H9 (cell line): ENCODE measurements around the gene USP34. TPM values are rescaled to one million over a fixed set of nuclear protein-coding genes. Genes with fewer than 3 reads are reported as not detected.
A peak's percentile ranks its signal among the peaks of the same experiment; 100 is the strongest.
"Not testable (repeated sequence)": the region's sequence is repeated elsewhere in the genome, so short reads cannot be mapped to it uniquely, and the experiment has no call there.

ENCODE experiments used
- DNase-seq: peaks from one replicate; pipeline ENCODE4 v3.0.0-alpha.2; 2017
- H2AFZ ChIP-seq: one replicate; pipeline ENCODE4 v1.6.1; 2013; ENCODE audit warnings: mild to moderate bottlenecking, low read length, control low read depth, moderate library complexity
- H2AK5ac ChIP-seq: 2 replicates; pipeline ENCODE4 v1.6.1; 2013; ENCODE audit warnings: low read length, control low read depth, mixed read lengths; ENCODE audit not compliant: insufficient read length
- H2BK120ac ChIP-seq: one replicate; pipeline ENCODE4 v1.6.1; 2013; ENCODE audit warnings: low read depth, mild to moderate bottlenecking, low read length, control low read depth, inconsistent platforms; ENCODE audit not compliant: poor library complexity, severe bottlenecking
- H2BK12ac ChIP-seq: 2 replicates; pipeline ENCODE4 v1.6.1; 2013; ENCODE audit warnings: low read length, control low read depth, mixed read lengths, low read depth; ENCODE audit not compliant: insufficient read length
- H2BK15ac ChIP-seq: 2 replicates; pipeline ENCODE4 v1.6.1; 2013; ENCODE audit warnings: low read depth, low read length, control low read depth
- H2BK20ac ChIP-seq: one replicate; pipeline ENCODE4 v1.6.1; 2013; ENCODE audit warnings: low read depth, mild to moderate bottlenecking, low read length, control low read depth, inconsistent platforms; ENCODE audit not compliant: poor library complexity, severe bottlenecking
- H2BK5ac ChIP-seq: 2 replicates; pipeline ENCODE4 v1.6.1; 2013; ENCODE audit warnings: low read length, control low read depth, mixed read lengths; ENCODE audit not compliant: insufficient read length
- H3K14ac ChIP-seq: 2 replicates; pipeline ENCODE4 v1.6.1; 2013; ENCODE audit warnings: low read length, control low read depth; ENCODE audit not compliant: insufficient read depth
- H3K18ac ChIP-seq: 2 replicates; pipeline ENCODE4 v1.6.1; 2013; ENCODE audit warnings: low read depth, mild to moderate bottlenecking, mixed read lengths, low read length, control low read depth; ENCODE audit not compliant: insufficient read length
- H3K23ac ChIP-seq: 2 replicates; pipeline ENCODE4 v1.6.1; 2013; ENCODE audit warnings: low read length, control low read depth, mixed read lengths, low read depth; ENCODE audit not compliant: insufficient read length
- H3K23me2 ChIP-seq: 2 replicates; pipeline ENCODE4 v1.6.1; 2013; ENCODE audit warnings: low read depth, mild to moderate bottlenecking, mixed read lengths, low read length, control low read depth; ENCODE audit not compliant: insufficient read length, poor library complexity, severe bottlenecking
- H3K27ac ChIP-seq: 2 replicates; pipeline ENCODE4 v1.5.1; 2013; ENCODE audit warnings: low read length, control low read depth, mixed read lengths, low read depth; ENCODE audit not compliant: insufficient read length
- H3K27me3 ChIP-seq: 2 replicates; pipeline ENCODE4 v1.6.1; 2013; ENCODE audit warnings: low read length, control low read depth, inconsistent platforms; ENCODE audit not compliant: insufficient read depth
- H3K4ac ChIP-seq: 2 replicates; pipeline ENCODE4 v1.6.1; 2013; ENCODE audit warnings: low read depth, mild to moderate bottlenecking, control low read depth, inconsistent platforms, low read length, moderate library complexity
- H3K4me1 ChIP-seq: 2 replicates; pipeline ENCODE4 v1.6.1; 2013; ENCODE audit warnings: low read length, control low read depth, inconsistent platforms; ENCODE audit not compliant: insufficient read depth
- H3K4me2 ChIP-seq: 2 replicates; pipeline ENCODE4 v1.6.1; 2013; ENCODE audit warnings: low read length, control low read depth, mixed read lengths; ENCODE audit not compliant: insufficient read length, insufficient read depth
- H3K56ac ChIP-seq: 2 replicates; pipeline ENCODE4 v1.6.1; 2013; ENCODE audit warnings: low read depth, mild to moderate bottlenecking, mixed read lengths, low read length, control low read depth; ENCODE audit not compliant: insufficient read length
- H3K79me1 ChIP-seq: 2 replicates; pipeline ENCODE4 v1.6.1; 2013; ENCODE audit warnings: low read depth, mild to moderate bottlenecking, moderate library complexity, low read length, control low read depth, inconsistent platforms; ENCODE audit not compliant: insufficient read depth, poor library complexity, severe bottlenecking
- H3K79me2 ChIP-seq: 2 replicates; pipeline ENCODE4 v1.6.1; 2013; ENCODE audit warnings: low read length, control low read depth, inconsistent platforms; ENCODE audit not compliant: insufficient read depth
- H3K9ac ChIP-seq: 2 replicates; pipeline ENCODE4 v1.6.1; 2013; ENCODE audit warnings: low read length, control low read depth, mixed read lengths; ENCODE audit not compliant: insufficient read length; ENCODE audit errors: extremely low read depth
- H3K9me3 ChIP-seq: one replicate; pipeline ENCODE4 v1.6.1; 2013; ENCODE audit warnings: low read depth, low read length, inconsistent platforms; ENCODE audit not compliant: control insufficient read depth
- H3T11ph ChIP-seq: one replicate; pipeline ENCODE4 v1.6.1; 2013; ENCODE audit warnings: mild to moderate bottlenecking, low read length, control low read depth, inconsistent platforms
- H4K20me1 ChIP-seq: one replicate; pipeline ENCODE4 v1.6.1; 2013; ENCODE audit not compliant: control insufficient read depth, insufficient read length, insufficient read depth
- H4K5ac ChIP-seq: 2 replicates; pipeline ENCODE4 v1.6.1; 2013; ENCODE audit warnings: low read depth, mild to moderate bottlenecking, mixed read lengths, low read length, control low read depth; ENCODE audit not compliant: insufficient read length
- H4K8ac ChIP-seq: replicated peaks from 2 replicates; pipeline ENCODE4 v1.6.1; 2013; ENCODE audit warnings: low read length, control low read depth, mixed read lengths, low read depth; ENCODE audit not compliant: insufficient read length
- H4K91ac ChIP-seq: 2 replicates; pipeline ENCODE4 v1.6.1; 2013; ENCODE audit warnings: low read depth, mild to moderate bottlenecking, moderate library complexity, mixed read lengths, low read length, control low read depth; ENCODE audit not compliant: insufficient read length
- H3K27ac Mint-ChIP-seq, 3 experiments: 2 replicates in 2 of 3; 3 replicates in 1 of 3; pipeline ENCODE4 v1.8.0; 2020 to 2021; ENCODE audit warnings: mixed read lengths in 3 of 3, mild to moderate bottlenecking in 1 of 3, moderate library complexity in 1 of 3
- H3K27me3 Mint-ChIP-seq: 2 replicates; pipeline ENCODE4 v1.8.0; 2021; ENCODE audit warnings: low read depth, mild to moderate bottlenecking, moderate library complexity, mixed read lengths
- H3K36me3 Mint-ChIP-seq, 3 experiments: 2 replicates in 2 of 3; 3 replicates in 1 of 3; pipeline ENCODE4 v1.8.0; 2020 to 2021; ENCODE audit warnings: low read depth in 3 of 3, mixed read lengths in 3 of 3; ENCODE audit not compliant: insufficient read depth in 1 of 3
- H3K4me1 Mint-ChIP-seq, 2 experiments: 2 replicates each; pipeline ENCODE4 v1.8.0; 2020; ENCODE audit warnings: mixed read lengths in 2 of 2
- H3K4me3 Mint-ChIP-seq, 2 experiments: 2 replicates in 1 of 2; 3 replicates in 1 of 2; pipeline ENCODE4 v1.8.0; 2020 to 2021; ENCODE audit warnings: mild to moderate bottlenecking in 2 of 2, mixed read lengths in 2 of 2, moderate library complexity in 1 of 2
- H3K9me3 Mint-ChIP-seq, 2 experiments: 2 replicates in 1 of 2; 3 replicates in 1 of 2; pipeline ENCODE4 v1.8.0; 2020; ENCODE audit warnings: mild to moderate bottlenecking in 2 of 2, mixed read lengths in 2 of 2, moderate library complexity in 1 of 2
- WGBS: extraction: QIAGEN DNeasy Blood & Tissue Kit; methylation state at CpG from one replicate; pipeline ENCODE4 v1.1.7; 2013; ENCODE audit warnings: missing lambda C conversion rate, low lambda C conversion rate, mixed read lengths; ENCODE audit not compliant: insufficient read length; ENCODE audit errors: extremely low coverage; 5-methylcytosine and 5-hydroxymethylcytosine counted together
- total RNA-seq: library from RNA; stranded (reverse); gene quantifications from 2 replicates; pipeline ENCODE4 v1.2.1, GENCODE V29; 2021
- TF ChIP-seq, protein P1 (sequence below): fragments of 200-600 bp; sonication (generic); conservative IDR thresholded peaks from 3 replicates; pipeline ENCODE4 v1.8.0; 2021; ENCODE audit warnings: antibody characterized with exemption, mild to moderate bottlenecking

Gene USP34
- total RNA-seq, 1 experiment from 2014 or later: 93.9 TPM

DNA sequence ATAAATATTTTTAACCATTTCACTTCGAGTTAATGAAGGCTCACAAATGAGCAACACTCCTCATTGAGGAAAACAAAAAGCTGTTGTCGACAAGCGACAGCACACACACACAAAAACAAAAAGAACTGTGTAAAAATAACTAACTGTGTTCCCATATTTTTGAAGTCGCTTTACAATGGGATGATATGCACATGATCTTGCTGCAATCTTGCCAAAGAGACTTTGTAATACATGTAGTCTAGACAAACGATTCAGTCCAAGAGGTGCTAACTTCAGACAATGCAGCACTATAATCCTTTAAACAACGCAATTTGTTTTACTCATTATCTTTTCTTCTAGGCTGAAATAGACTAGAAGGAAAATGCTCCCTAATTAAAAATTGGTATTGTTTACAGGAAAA lies 7.2 kb upstream of the USP34 start:
- Histone ChIP-seq H4K20me1 (no peaks in the 10 kb centered on the region), H3K4ac (no peak overlapping the region), H4K8ac (no peak overlapping the region), H2BK12ac (no peak overlapping the region), H2BK5ac (no peak overlapping the region), H3K4me1 (no peaks in the 10 kb centered on the region), H3K23ac (no peak overlapping the region), H3K9me3 (no peaks in the 10 kb centered on the region), H3K9ac (no peak overlapping the region), H3K56ac (no peak overlapping the region), H3T11ph (no peak overlapping the region), H2AK5ac (no peak overlapping the region), H3K27me3 (no peaks in the 10 kb centered on the region), H3K14ac (no peak overlapping the region), H4K5ac (no peak overlapping the region), H2BK15ac (no peak overlapping the region), H3K4me2 (no peak overlapping the region), H3K27ac (no peak overlapping the region), H3K79me1 (no peaks in the 10 kb centered on the region), H3K18ac (no peak overlapping the region), H3K23me2 (no peaks in the 10 kb centered on the region), H4K91ac (no peak overlapping the region), H2AFZ (no peak overlapping the region), H2BK20ac (no peak overlapping the region), H2BK120ac (no peak overlapping the region), H3K79me2 (no peaks in the 10 kb centered on the region)
- no peak overlapping the region for H3K4me3 Mint-ChIP-seq
- no CpG with 5 or more reads among the region's 6 CpGs for WGBS
- H3K4me1 Mint-ChIP-seq: 0 out of 4 replicates have a peak, but pooled peaks cover 4 to 5% of the 10 kb centered on the region in 2 experiments
- H3K36me3 Mint-ChIP-seq: peaks cover 39 to 71% (median 68%) of the 10 kb centered on the region in 3 experiments
- H3K27ac Mint-ChIP-seq: peak overlapping the region in 1 of 3 experiments; percentile 89; a peak in 1 of 7 replicates
- TF ChIP-seq, protein P1, sequence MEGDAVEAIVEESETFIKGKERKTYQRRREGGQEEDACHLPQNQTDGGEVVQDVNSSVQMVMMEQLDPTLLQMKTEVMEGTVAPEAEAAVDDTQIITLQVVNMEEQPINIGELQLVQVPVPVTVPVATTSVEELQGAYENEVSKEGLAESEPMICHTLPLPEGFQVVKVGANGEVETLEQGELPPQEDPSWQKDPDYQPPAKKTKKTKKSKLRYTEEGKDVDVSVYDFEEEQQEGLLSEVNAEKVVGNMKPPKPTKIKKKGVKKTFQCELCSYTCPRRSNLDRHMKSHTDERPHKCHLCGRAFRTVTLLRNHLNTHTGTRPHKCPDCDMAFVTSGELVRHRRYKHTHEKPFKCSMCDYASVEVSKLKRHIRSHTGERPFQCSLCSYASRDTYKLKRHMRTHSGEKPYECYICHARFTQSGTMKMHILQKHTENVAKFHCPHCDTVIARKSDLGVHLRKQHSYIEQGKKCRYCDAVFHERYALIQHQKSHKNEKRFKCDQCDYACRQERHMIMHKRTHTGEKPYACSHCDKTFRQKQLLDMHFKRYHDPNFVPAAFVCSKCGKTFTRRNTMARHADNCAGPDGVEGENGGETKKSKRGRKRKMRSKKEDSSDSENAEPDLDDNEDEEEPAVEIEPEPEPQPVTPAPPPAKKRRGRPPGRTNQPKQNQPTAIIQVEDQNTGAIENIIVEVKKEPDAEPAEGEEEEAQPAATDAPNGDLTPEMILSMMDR: no peak
- H3K27me3 Mint-ChIP-seq: no peaks in the 10 kb centered on the region; the same call in 1 of the 2 replicates
- H3K9me3 Mint-ChIP-seq: no peaks in the 10 kb centered on the region; a peak in 1 of 5 replicates
- DNase-seq: no peak

DNA sequence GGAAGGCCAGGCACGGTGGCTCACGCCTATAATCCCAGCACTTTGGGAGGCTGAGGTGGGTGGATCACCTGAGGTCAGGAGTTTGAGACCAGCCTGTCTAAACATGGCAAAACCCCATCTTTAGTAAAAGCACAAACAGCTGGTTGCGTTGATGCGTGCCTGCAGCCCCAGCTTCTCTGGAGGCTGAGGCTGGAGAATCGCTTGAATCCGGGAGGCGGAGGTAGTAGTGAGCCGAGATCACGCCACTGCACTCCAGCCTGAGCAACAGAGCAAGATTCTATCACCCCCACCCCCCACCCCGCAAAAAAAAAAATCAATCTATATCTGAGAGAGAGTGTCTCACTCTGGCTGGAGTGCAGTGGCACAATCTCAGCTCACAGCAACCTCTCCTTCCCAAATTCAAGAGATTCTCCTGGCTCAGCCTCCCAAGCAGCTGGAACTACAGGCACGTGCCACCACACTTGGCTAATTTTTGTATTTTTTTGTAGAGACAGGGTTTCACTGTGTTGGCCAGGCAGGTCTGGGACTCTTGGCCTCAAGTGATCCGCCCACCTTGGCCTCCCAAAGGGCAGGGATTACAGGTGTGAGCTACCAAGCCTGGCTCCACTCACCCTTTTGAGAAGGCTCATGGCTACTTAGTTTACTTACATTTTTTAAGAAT lies 6.2 kb upstream of the USP34 start:
- WGBS: no CpG with 5 or more reads among the region's 12 CpGs
- not testable (repeated sequence) for H3K18ac ChIP-seq, H3K9ac ChIP-seq, H2AK5ac ChIP-seq, H3K4me2 ChIP-seq, H3K79me1 ChIP-seq, H3K9me3 ChIP-seq, H3K4me3 Mint-ChIP-seq, H3K14ac ChIP-seq, H3K56ac ChIP-seq, H4K8ac ChIP-seq, H3K27ac ChIP-seq, H2BK5ac ChIP-seq, H3K27me3 Mint-ChIP-seq, DNase-seq, H2BK12ac ChIP-seq, H3T11ph ChIP-seq, H4K5ac ChIP-seq, H3K4me1 ChIP-seq, H3K23me2 ChIP-seq, H3K79me2 ChIP-seq, H3K23ac ChIP-seq, H2BK20ac ChIP-seq, H3K4ac ChIP-seq, H2BK120ac ChIP-seq, H3K27me3 ChIP-seq, H4K91ac ChIP-seq, H3K9me3 Mint-ChIP-seq, H2BK15ac ChIP-seq, H4K20me1 ChIP-seq, H2AFZ ChIP-seq
- Mint-ChIP-seq H3K27ac (peak overlapping the region in 1 of 3 experiments; percentile 89; a peak in 3 of 7 replicates), H3K4me1 (peaks cover 11 to 13% of the 10 kb centered on the region in 2 experiments), H3K36me3 (peaks cover 33 to 63% (median 62%) of the 10 kb centered on the region in 3 experiments)
